Calu3 (cell line): Measurements from ENCODE around the gene BRD4. TPM values are rescaled to one million over a fixed set of nuclear protein-coding genes. Genes with fewer than 3 reads are reported as not detected.

ENCODE experiments used
- BruUV-seq: library from RNA; stranded (reverse); fragments of 400-500 nt; replicated peaks from 2 replicates; lab custom pipeline; 2021; lab: Mats Ljungman, UMichigan
- CTCF ChIA-PET: fragments of 300-600 bp; sonication (Branson Sonifier 250); formaldehyde crosslinking; loops from one replicate; lab custom pipeline; 2022; ENCODE audit warnings: antibody characterized with exemption; lab: Charles Lee
- DNase-seq: peaks from one replicate; pipeline ENCODE4 v3.0.0; 2022
- H3K27ac Mint-ChIP-seq: one replicate; pipeline ENCODE4 v1.8.0; 2022; ENCODE audit warnings: mixed read lengths; ENCODE audit not compliant: unreplicated experiment
- H3K27me3 Mint-ChIP-seq: one replicate; pipeline ENCODE4 v1.8.0; 2022; ENCODE audit warnings: mixed read lengths; ENCODE audit not compliant: unreplicated experiment
- H3K36me3 Mint-ChIP-seq: one replicate; pipeline ENCODE4 v1.8.0; 2022; ENCODE audit warnings: mild to moderate bottlenecking, moderate library complexity, mixed read lengths; ENCODE audit not compliant: insufficient read depth, unreplicated experiment
- H3K4me1 Mint-ChIP-seq: one replicate; pipeline ENCODE4 v1.8.0; 2022; ENCODE audit warnings: mild to moderate bottlenecking, low read depth, mixed read lengths; ENCODE audit not compliant: unreplicated experiment
- H3K4me3 Mint-ChIP-seq: one replicate; pipeline ENCODE4 v1.8.0; 2022; ENCODE audit warnings: mild to moderate bottlenecking, low read depth, moderate library complexity, mixed read lengths; ENCODE audit not compliant: unreplicated experiment
- H3K9me3 Mint-ChIP-seq: one replicate; pipeline ENCODE4 v1.8.0; 2022; ENCODE audit warnings: low read depth, mixed read lengths; ENCODE audit not compliant: unreplicated experiment
- intact Hi-C: fragments of 100-400 bp; cut with micrococcal nuclease; formaldehyde crosslinking; loops from one replicate; pipeline ENCODE4 v1.10.0; 2022; ENCODE audit not compliant: unreplicated experiment
- total RNA-seq: library from RNA; stranded (reverse); gene quantifications from 2 replicates; pipeline ENCODE4 v1.2.3, GENCODE V29; 2022
- TF ChIP-seq, protein P1 (sequence below): fragments of 200-600 bp; IDR thresholded peaks from one replicate; pipeline ENCODE4 v1.8.0; 2022; ENCODE audit warnings: antibody characterized with exemption; ENCODE audit not compliant: unreplicated experiment

BRD4 gene
- total RNA-seq, 1 experiment from 2014 or later = 93.9 TPM

GRCh38 chr19:15276620-15277215, 55.6 kb downstream of the BRD4 start:
- Mint-ChIP-seq H3K4me1 (peaks cover 35% of the 10 kb centered on the region), H3K27me3 (no peaks in the 10 kb centered on the region), H3K36me3 (peaks cover 27% of the 10 kb centered on the region), H3K27ac (peak overlapping the region; percentile 41), H3K9me3 (no peaks in the 10 kb centered on the region), H3K4me3 (no peak overlapping the region)
- CTCF ChIA-PET = interaction anchor here (0.5 kb wide), 1 partner anchor 49 kb away, joined by 4 read pairs; no protein-coding TSS in a partner anchor
- DNase-seq = no peak
- no TSS peak for BruUV-seq
- TF ChIP-seq, protein P1, sequence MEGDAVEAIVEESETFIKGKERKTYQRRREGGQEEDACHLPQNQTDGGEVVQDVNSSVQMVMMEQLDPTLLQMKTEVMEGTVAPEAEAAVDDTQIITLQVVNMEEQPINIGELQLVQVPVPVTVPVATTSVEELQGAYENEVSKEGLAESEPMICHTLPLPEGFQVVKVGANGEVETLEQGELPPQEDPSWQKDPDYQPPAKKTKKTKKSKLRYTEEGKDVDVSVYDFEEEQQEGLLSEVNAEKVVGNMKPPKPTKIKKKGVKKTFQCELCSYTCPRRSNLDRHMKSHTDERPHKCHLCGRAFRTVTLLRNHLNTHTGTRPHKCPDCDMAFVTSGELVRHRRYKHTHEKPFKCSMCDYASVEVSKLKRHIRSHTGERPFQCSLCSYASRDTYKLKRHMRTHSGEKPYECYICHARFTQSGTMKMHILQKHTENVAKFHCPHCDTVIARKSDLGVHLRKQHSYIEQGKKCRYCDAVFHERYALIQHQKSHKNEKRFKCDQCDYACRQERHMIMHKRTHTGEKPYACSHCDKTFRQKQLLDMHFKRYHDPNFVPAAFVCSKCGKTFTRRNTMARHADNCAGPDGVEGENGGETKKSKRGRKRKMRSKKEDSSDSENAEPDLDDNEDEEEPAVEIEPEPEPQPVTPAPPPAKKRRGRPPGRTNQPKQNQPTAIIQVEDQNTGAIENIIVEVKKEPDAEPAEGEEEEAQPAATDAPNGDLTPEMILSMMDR = no peak
- intact Hi-C loops = no loop called here

DNA sequence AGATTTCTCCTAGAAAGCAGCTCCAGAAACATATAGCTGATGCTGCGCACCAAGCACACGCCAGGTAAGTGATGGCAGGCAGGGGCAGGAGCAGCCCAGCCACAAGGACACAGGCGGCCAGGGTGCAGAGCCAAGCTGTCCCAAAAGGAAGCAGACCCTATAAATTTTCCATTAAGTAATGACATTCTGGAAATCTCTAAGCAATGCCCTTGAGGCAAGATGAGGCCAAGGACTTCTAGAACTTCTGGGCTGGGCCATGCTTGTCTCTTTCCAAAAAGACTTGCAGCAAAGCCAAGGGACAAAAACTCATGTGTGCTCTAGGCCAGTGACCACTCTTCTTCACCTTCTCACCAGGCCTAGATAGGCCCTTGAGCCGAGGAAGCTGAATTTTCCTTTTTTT, 57.9 kb downstream of the BRD4 start:
- CTCF ChIA-PET = no interaction called here
- BruUV-seq = no TSS peak
- Mint-ChIP-seq H3K9me3 (no peaks in the 10 kb centered on the region), H3K27ac (no peak overlapping the region), H3K36me3 (peaks cover 32% of the 10 kb centered on the region), H3K4me3 (no peak overlapping the region), H3K27me3 (no peaks in the 10 kb centered on the region), H3K4me1 (peaks cover 22% of the 10 kb centered on the region)
- no peak for DNase-seq
- TF ChIP-seq, protein P1 = no peak
- intact Hi-C loops = no loop called here

DNA sequence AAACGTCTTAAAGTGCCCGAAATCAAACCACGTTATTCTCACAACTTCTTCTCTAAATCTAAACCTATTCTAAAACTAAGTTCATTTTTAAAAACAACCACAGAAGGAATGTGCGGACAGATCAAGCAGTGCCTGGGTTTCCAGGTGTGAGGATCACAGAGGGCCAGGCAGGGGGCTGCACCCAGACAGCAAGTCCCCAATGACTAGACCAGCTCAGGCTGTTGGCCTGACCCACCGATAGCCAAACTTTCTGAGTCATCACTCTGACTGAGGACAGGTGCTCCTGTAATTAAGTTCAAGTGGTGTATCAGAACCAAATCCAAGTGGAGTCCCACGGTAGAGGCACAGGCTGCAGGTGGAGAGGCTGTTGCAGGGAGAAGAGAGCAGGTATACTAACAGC, 62.5 kb downstream of the BRD4 start:
- no TSS peak for BruUV-seq
- Mint-ChIP-seq H3K4me3 (no peak overlapping the region), H3K9me3 (no peaks in the 10 kb centered on the region), H3K27me3 (no peaks in the 10 kb centered on the region), H3K4me1 (peaks cover 30% of the 10 kb centered on the region), H3K27ac (no peak overlapping the region), H3K36me3 (peaks cover 44% of the 10 kb centered on the region)
- DNase-seq = no peak
- intact Hi-C loops = no loop called here
- TF ChIP-seq, protein P1 = no peak
- CTCF ChIA-PET = no interaction called here

GRCh38 chr19:15268928-15269253, 63.4 kb downstream of the BRD4 start:
- peaks cover 30% of the 10 kb centered on the region for H3K4me1 Mint-ChIP-seq
- BruUV-seq = no TSS peak
- no peak for DNase-seq
- peak overlapping the region; percentile 19 for H3K27ac Mint-ChIP-seq
- CTCF ChIA-PET = no interaction called here
- no peaks in the 10 kb centered on the region for H3K27me3 Mint-ChIP-seq
- peaks cover 45% of the 10 kb centered on the region for H3K36me3 Mint-ChIP-seq
- H3K4me3 Mint-ChIP-seq = no peak overlapping the region
- no peaks in the 10 kb centered on the region for H3K9me3 Mint-ChIP-seq
- intact Hi-C loops = no loop called here
- TF ChIP-seq, protein P1 = no peak
